Sigmoid colon (tissue), 7 donors: ENCODE results near the gene EDEM2. TPM values are rescaled to one million over a fixed set of nuclear protein-coding genes. Genes with fewer than 3 reads are reported as not detected.
"Not testable (repeated sequence)": the region's sequence is repeated elsewhere in the genome, so short reads cannot be mapped to it uniquely, and the experiment has no call there.

Experiments
- DNase-seq: peaks from one replicate; pipeline ENCODE4 v3.0.0-alpha.2; 2019
- H3K27ac ChIP-seq, 4 donors: fragments of 200-600 bp; sonication (generic); one replicate each; pipeline ENCODE4 v1.5.1; 2016 to 2019; ENCODE audit warnings: mild to moderate bottlenecking in 1 of 4
- H3K27me3 ChIP-seq, 3 donors: fragments of 200-600 bp; sonication (generic); one replicate each; pipeline ENCODE4 v1.5.1; 2019; ENCODE audit warnings: mild to moderate bottlenecking in 1 of 3
- H3K36me3 ChIP-seq, 4 donors: fragments of 200-600 bp; sonication (generic); one replicate each; pipeline ENCODE4 v1.5.1; 2016 to 2019
- H3K4me1 ChIP-seq, 4 donors: fragments of 200-600 bp; sonication (generic); one replicate each; pipeline ENCODE4 v1.5.1; 2017 to 2019
- H3K4me3 ChIP-seq, 4 donors: fragments of 200-600 bp; sonication (generic); one replicate each; pipeline ENCODE4 v1.5.1; 2017 to 2019; ENCODE audit warnings: mild to moderate bottlenecking in 2 of 4, moderate library complexity in 1 of 4
- H3K9me3 ChIP-seq, 4 donors: fragments of 200-600 bp in 3 of 4; sonication (generic) in 3 of 4; one replicate each; pipeline versions ENCODE4 v1.5.1 to v1.6.1; 2013 to 2019
- CTCF ChIP-seq, 4 experiments: fragments of 450-650 bp in 3 of 4; fragments of 200-600 bp in 1 of 4; IDR thresholded peaks; one replicate each; pipeline ENCODE4 v1.5.1; 2016 to 2019; ENCODE audit warnings: antibody characterized with exemption in 4 of 4, mild to moderate bottlenecking in 3 of 4, moderate library complexity in 2 of 4
- EP300 ChIP-seq, 4 donors: sonication (generic); formaldehyde crosslinking; IDR thresholded peaks; one replicate each; pipeline ENCODE4 v1.6.1; 2017; ENCODE audit warnings: antibody characterized with exemption in 4 of 4
- POLR2A ChIP-seq, 2 donors: fragments of 450-650 bp; IDR thresholded peaks; one replicate each; pipeline ENCODE4 v1.6.1; 2016; ENCODE audit warnings: antibody characterized with exemption in 2 of 2, mild to moderate bottlenecking in 2 of 2, moderate library complexity in 2 of 2
- POLR2AphosphoS5 ChIP-seq, 4 donors: sonication (generic); formaldehyde crosslinking; IDR thresholded peaks; one replicate each; pipeline ENCODE4 v1.6.1; 2017; ENCODE audit warnings: antibody characterized with exemption in 4 of 4
- WGBS, 2 donors: extraction: QIAGEN DNeasy Blood & Tissue Kit; methylation state at CpG; one replicate each; pipeline ENCODE4 v1.1.7; 2013; 5-methylcytosine and 5-hydroxymethylcytosine counted together
- intact Hi-C: fragments of 100-400 bp; cut with DNase I; formaldehyde crosslinking; loops from one replicate; pipeline ENCODE4 v1.15.1; 2023
- polyA plus RNA-seq, 3 donors: library from polyadenylated mRNA; stranded (reverse); fragments of 200-250 nt; gene quantifications; one replicate each; pipeline ENCODE4 v1.2.3, GENCODE V29; 2013
- total RNA-seq, 4 donors: library from RNA; depleted of rRNA; stranded (reverse); fragments of >200 nt; gene quantifications; one replicate each; pipeline ENCODE4 v1.1.0, GENCODE V29; 2016
- donor health status: healthy with polysubstance abuse.
- donor health status: Bipolar disorder and iron deficiency.
- donor health status: healthy.

Gene EDEM2
- total and polyA plus RNA-seq, 7 donors = 8.4 to 24.9 (median 10.8) TPM

GRCh38 chr20:35117196-35117595, 29.9 kb downstream of the EDEM2 start:
- Histone ChIP-seq H3K27ac (peak overlapping the region in 1 of 4 donors; percentile 46), H3K9me3 (no peaks in the 10 kb centered on the region), H3K4me3 (no peak overlapping the region), H3K36me3 (peaks cover 4 to 76% (median 31%) of the 10 kb centered on the region in 4 donors), H3K4me1 (no peaks in the 10 kb centered on the region), H3K27me3 (no peaks in the 10 kb centered on the region)
- no peak for DNase-seq
- TF ChIP-seq EP300 (IDR thresholded peaks at IDR 0.05) = no peak
- no peak for TF ChIP-seq POLR2AphosphoS5 (IDR thresholded peaks at IDR 0.05)
- no peak for TF ChIP-seq POLR2A (IDR thresholded peaks at IDR 0.05)
- no peak for TF ChIP-seq CTCF (IDR thresholded peaks at IDR 0.05)
- intact Hi-C loops = no loop called here

- Histone ChIP-seq H3K4me3 (no peak overlapping the region), H3K4me1 (no peaks in the 10 kb centered on the region), H3K27me3 (no peaks in the 10 kb centered on the region), H3K27ac (peak overlapping the region in 1 of 4 donors; percentile 46), H3K36me3 (peaks cover under 1 to 66% (median 23%) of the 10 kb centered on the region in 4 donors), H3K9me3 (no peaks in the 10 kb centered on the region)
- WGBS, 2 donors = 82 to 97% methylated on average over 4 of the region's 4 CpGs
- DNase-seq = no peak
- intact Hi-C loops = no loop called here
- TF ChIP-seq CTCF (IDR thresholded peaks at IDR 0.05) = no peak
- no peak for TF ChIP-seq POLR2AphosphoS5 (IDR thresholded peaks at IDR 0.05)
- TF ChIP-seq POLR2A (IDR thresholded peaks at IDR 0.05) = no peak
- no peak for TF ChIP-seq EP300 (IDR thresholded peaks at IDR 0.05)
Observed at GRCh38 chr20:35116258-35116657, 30.9 kb downstream of the EDEM2 start.

GRCh38 chr20:35115606-35116005, 31.5 kb downstream of the EDEM2 start:
- H3K27me3 ChIP-seq = no peaks in the 10 kb centered on the region
- H3K4me3 ChIP-seq = no peak overlapping the region
- intact Hi-C loops = no loop called here
- TF ChIP-seq POLR2AphosphoS5 (IDR thresholded peaks at IDR 0.05) (no peak), POLR2A (IDR thresholded peaks at IDR 0.05) (no peak), EP300 (IDR thresholded peaks at IDR 0.05) (no peak), CTCF (IDR thresholded peaks at IDR 0.05) (no peak)
- no peak for DNase-seq
- WGBS, 2 donors = 91 to 96% methylated on average over 11 of the region's 11 CpGs
- H3K4me1 ChIP-seq = no peaks in the 10 kb centered on the region
- H3K27ac ChIP-seq = no peak overlapping the region
- peaks cover 0 to 60% (median 20%) of the 10 kb centered on the region in 4 donors for H3K36me3 ChIP-seq
- H3K9me3 ChIP-seq = no peaks in the 10 kb centered on the region

- H3K27ac ChIP-seq, DNase-seq, H3K4me3 ChIP-seq, intact Hi-C loops, H3K27me3 ChIP-seq, H3K9me3 ChIP-seq, H3K4me1 ChIP-seq: not testable (repeated sequence)
- WGBS, 2 donors = 88 to 89% methylated on average over 5 of the region's 5 CpGs
- peaks cover 0 to 30% (median 5%) of the 10 kb centered on the region in 4 donors for H3K36me3 ChIP-seq
Observed at GRCh38 chr20:35112276-35112675, 34.9 kb downstream of the EDEM2 start.

- Histone ChIP-seq H3K4me1 (no peaks in the 10 kb centered on the region), H3K36me3 (peaks cover 0 to 20% (median 3%) of the 10 kb centered on the region in 4 donors), H3K4me3 (no peak overlapping the region), H3K27me3 (no peaks in the 10 kb centered on the region), H3K9me3 (no peaks in the 10 kb centered on the region), H3K27ac (peak overlapping the region in 1 of 4 donors; percentile 31)
- TF ChIP-seq POLR2AphosphoS5 (IDR thresholded peaks at IDR 0.05) (no peak), EP300 (IDR thresholded peaks at IDR 0.05) (no peak), CTCF (IDR thresholded peaks at IDR 0.05) (no peak), POLR2A (IDR thresholded peaks at IDR 0.05) (no peak)
- DNase-seq = no peak
- intact Hi-C loops = no loop called here
- WGBS, 2 donors = 84 to 91% methylated on average over 4 of the region's 4 CpGs
Observed at GRCh38 chr20:35111141-35111888, 35.8 kb downstream of the EDEM2 start.
